ENCODE results near the gene BIRC3. TPM values are rescaled to one million over a fixed set of nuclear protein-coding genes. Genes with fewer than 3 reads are reported as not detected.

Gene BIRC3
- total and polyA plus RNA-seq, 2 of the 8 experiments (the other 6 are each of a cell fraction or from before 2014, with no cell fraction given): 0.08 to 0.20 TPM

GRCh38 chr11:102360681-102361080 is 43.4 kb downstream of the BIRC3 start:
- Histone ChIP-seq H2BK20ac (ENCODE audit: low read length) (no peak overlapping the region), H4K20me1 (replicated peaks in 1 of 2; ENCODE audit: control insufficient read depth in 1 of 2, insufficient read depth in 2 of 2, low read length in 2 of 2) (peaks cover 0 to 2% of the 10 kb centered on the region in 2 experiments), H3K27ac (ENCODE audit: low read depth, low read length) (no peak overlapping the region), H4K91ac (replicated peaks; ENCODE audit: insufficient read length, low read length) (no peak overlapping the region), H2BK5ac (ENCODE audit: low read depth, low read length) (no peak overlapping the region), H3K23me2 (ENCODE audit: low read depth, low read length) (no peaks in the 10 kb centered on the region), H2AFZ (ENCODE audit: low read length) (no peak overlapping the region), H3K79me2 (ENCODE audit: control insufficient read depth in 1 of 2, insufficient read depth in 2 of 2, low read length in 2 of 2) (0 out of 4 replicates have a peak, but pooled peaks cover 0 to 2% of the 10 kb centered on the region in 2 experiments), H3K27me3 (replicated peaks in 1 of 4; ENCODE audit: control insufficient read depth in 3 of 4, extremely low read depth in 1 of 4, insufficient read depth in 3 of 4, low read length in 3 of 4) (no peaks in the 10 kb centered on the region), H3K4me2 (ENCODE audit: insufficient read depth in 1 of 2, low read depth in 2 of 2, low read length in 2 of 2) (no peak overlapping the region), H3K79me1 (ENCODE audit: low read depth, low read length) (0 out of 2 replicates have a peak, but pooled peaks cover 5% of the 10 kb centered on the region), H2BK120ac (replicated peaks; ENCODE audit: low read depth, low read length) (no peak overlapping the region), H2BK15ac (ENCODE audit: low read length) (no peak overlapping the region), H3K36me3 (ENCODE audit: control insufficient read depth in 2 of 4, insufficient read depth in 4 of 4, low read length in 3 of 4) (peaks cover 0 to 33% (median 3%) of the 10 kb centered on the region in 4 experiments; a peak in 4 of 8 replicates), H4K5ac (ENCODE audit: insufficient read length, low read depth, low read length) (no peak overlapping the region), H3K4me3 (ENCODE audit: extremely low read depth in 1 of 4, insufficient read depth in 2 of 4, low read depth in 3 of 4, low read length in 4 of 4) (no peak overlapping the region), H3K14ac (ENCODE audit: insufficient read length) (no peak overlapping the region), H3K56ac (replicated peaks; ENCODE audit: insufficient read length, low read depth, low read length) (no peak overlapping the region), H3K9me3 (ENCODE audit: insufficient read depth in 2 of 2, low read depth in 1 of 2, low read length in 1 of 2) (no peaks in the 10 kb centered on the region), H3K4me1 (replicated peaks in 1 of 4; ENCODE audit: control insufficient read depth in 3 of 4, insufficient read depth in 4 of 4, low read length in 3 of 4) (no peaks in the 10 kb centered on the region), H4K8ac (ENCODE audit: extremely low read depth, insufficient read depth, low read length) (no peak overlapping the region), H2BK12ac (ENCODE audit: low read depth, low read length) (no peak overlapping the region), H2AK5ac (ENCODE audit: low read depth, low read length) (no peak overlapping the region), H3K23ac (ENCODE audit: insufficient read length) (no peak overlapping the region), H3K18ac (ENCODE audit: extremely low read depth, low read length) (no peak overlapping the region), H3K9ac (replicated peaks in 1 of 4; ENCODE audit: extremely low read depth in 1 of 4, low read depth in 3 of 4, low read length in 3 of 4) (no peak overlapping the region), H3K4ac (replicated peaks; ENCODE audit: insufficient read length, low read depth, low read length) (no peak overlapping the region)
- ChIA-PET CTCF (ENCODE audit: partially characterized antibody) (interaction anchor here (0.6 to 1.1 kb wide), 4 partner anchors 12 to 1884 kb away, joined by 3 to 6 read pairs (median 4); no protein-coding TSS in a partner anchor), POLR2A (ENCODE audit: partially characterized antibody) (no interaction called here)
- WGBS, 2 experiments (ENCODE audit: extremely low coverage in 1 of 2, insufficient coverage in 1 of 2, insufficient read length in 1 of 2, insufficient replicate concordance in 2 of 2, low coverage in 1 of 2, low lambda C conversion rate in 2 of 2, missing lambda C conversion rate in 1 of 2): 91% methylated on average over 3 of the region's 3 CpGs; no CpG with 5 or more reads in 1 of the 2 experiments
- no peak for FAIRE-seq
- no peak for DNase-seq (ENCODE audit: low read depth in 1 of 2, low spot score in 2 of 2)
- TF ChIP-seq E2F6 (IDR thresholded peaks at IDR 0.05) (no peak), TEAD4 (IDR thresholded peaks at IDR 0.05; ENCODE audit: low read depth, low read length) (no peak), GABPA (IDR thresholded peaks at IDR 0.05; ENCODE audit: borderline replicate concordance, insufficient read depth, low read length) (no peak), TAF7 (optimal IDR thresholded peaks at IDR 0.05; ENCODE audit: borderline replicate concordance, low read depth, low read length) (no peak), KDM5A (IDR thresholded peaks at IDR 0.05; ENCODE audit: low read length) (no peak), EGR1 (IDR thresholded peaks at IDR 0.05; ENCODE audit: borderline replicate concordance, low read depth, low read length) (no peak), MAX (IDR thresholded peaks at IDR 0.05) (no peak), RAD21 (IDR thresholded peaks at IDR 0.05 in 1 of 2, conservative IDR thresholded peaks at IDR 0.05 in 1 of 2; ENCODE audit: low read depth in 2 of 2, low read length in 2 of 2) (no peak), BRCA1 (IDR thresholded peaks at IDR 0.05; ENCODE audit: low read depth, low read length) (no peak), RXRA (IDR thresholded peaks at IDR 0.05; ENCODE audit: insufficient read depth, low read depth, low read length) (no peak), SP4 (IDR thresholded peaks at IDR 0.05; ENCODE audit: low read length) (no peak), FOSL1 (IDR thresholded peaks at IDR 0.05; ENCODE audit: insufficient read depth, low read depth, low read length) (no peak), SIRT6 (IDR thresholded peaks at IDR 0.05; ENCODE audit: low read length) (no peak)
